ENCODE measurements around the gene APOC3.

The APOC3 gene

DNA sequence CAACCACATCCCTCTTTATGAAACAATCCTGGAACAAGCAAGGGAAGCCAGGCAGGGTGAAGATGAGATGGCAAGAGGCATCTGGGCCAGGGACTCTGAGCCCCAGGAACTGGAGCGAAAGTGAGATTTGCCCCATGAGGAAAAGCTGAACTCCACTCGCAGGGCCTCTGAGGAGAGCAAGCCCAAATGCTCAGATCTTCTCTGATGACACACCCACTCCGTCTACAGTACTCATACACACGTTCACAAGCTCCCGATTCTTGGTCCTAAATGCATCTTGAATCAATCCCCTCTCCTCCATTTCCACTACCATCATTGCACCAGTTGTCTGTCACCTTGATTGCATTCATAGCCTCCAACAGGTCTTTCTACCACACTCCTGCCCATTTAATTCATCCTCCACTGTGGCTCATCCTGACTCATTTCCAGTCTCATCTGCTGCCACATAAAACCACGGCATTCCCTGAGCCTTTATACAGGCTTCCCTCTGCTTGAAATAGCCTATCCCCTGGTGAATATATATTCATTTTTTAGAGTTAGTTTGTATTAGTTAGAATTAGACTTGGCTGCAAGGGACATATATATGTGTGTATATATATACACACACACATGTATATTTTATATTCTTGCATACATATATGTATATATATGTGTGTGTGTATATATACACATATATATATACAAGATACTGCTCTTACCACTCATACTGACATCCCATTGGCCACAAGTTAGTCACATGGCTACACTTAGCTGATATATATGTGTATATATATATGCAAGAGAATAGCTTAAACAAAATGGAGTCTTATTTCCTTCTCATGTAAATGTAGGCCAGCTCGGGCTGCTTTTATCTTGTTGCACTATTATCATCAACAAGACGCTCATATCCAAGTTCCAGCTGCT, 36.6 kb upstream of the APOC3 start:
- TF ChIP-seq CTCF (conservative IDR thresholded peaks at IDR 0.05; ENCODE audit: control insufficient read depth, insufficient read depth, low read depth, low read length) = no peak
- H3K4me3 ChIP-seq (ENCODE audit: control insufficient read depth, low read depth, low read length) = no peak overlapping the region
- DNase-seq (ENCODE audit: low read depth) = peak; percentile 81

DNA sequence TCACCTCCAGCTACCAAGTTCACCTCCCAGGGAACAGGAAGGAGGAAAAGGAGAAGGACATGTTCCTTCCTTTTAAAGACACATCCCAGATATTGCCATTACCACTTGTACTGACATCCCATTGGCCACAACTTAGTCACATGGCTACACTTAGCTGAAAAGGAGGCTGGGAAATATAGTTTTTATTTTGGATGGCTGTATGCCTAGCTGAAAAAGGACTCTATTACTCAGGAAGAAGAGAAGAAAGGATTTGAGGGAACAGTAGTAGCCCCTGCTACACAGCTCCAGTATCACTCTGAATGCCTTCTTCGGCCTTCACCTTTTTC, 36.0 kb upstream of the APOC3 start:
- no peak for TF ChIP-seq CTCF (conservative IDR thresholded peaks at IDR 0.05; ENCODE audit: control insufficient read depth, insufficient read depth, low read depth, low read length)
- H3K4me3 ChIP-seq (ENCODE audit: control insufficient read depth, low read depth, low read length) = no peak overlapping the region
- DNase-seq (ENCODE audit: low read depth) = peak; percentile 33

DNA sequence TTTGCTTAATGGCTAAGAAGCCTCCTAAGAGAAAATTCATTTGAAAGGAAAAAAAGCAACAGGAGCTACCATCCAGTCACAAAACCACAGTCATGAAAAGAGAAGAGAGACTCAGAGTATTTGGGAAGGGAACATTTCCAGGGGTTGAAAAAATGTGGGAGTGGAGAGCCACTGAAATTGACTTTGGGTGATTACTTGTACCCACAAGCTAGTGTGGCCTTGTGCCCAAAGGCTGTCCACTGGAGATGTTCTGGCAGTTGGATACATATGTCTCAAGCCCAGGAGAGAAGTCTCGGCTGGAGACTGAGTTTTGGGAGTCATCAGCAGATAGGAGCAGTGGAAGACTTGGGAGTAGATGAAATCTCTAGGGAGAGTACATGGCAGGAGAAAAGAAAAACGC, 34.9 kb upstream of the APOC3 start:
- no peak for DNase-seq (ENCODE audit: low read depth)
- no peak for TF ChIP-seq CTCF (conservative IDR thresholded peaks at IDR 0.05; ENCODE audit: control insufficient read depth, insufficient read depth, low read depth, low read length)

DNA sequence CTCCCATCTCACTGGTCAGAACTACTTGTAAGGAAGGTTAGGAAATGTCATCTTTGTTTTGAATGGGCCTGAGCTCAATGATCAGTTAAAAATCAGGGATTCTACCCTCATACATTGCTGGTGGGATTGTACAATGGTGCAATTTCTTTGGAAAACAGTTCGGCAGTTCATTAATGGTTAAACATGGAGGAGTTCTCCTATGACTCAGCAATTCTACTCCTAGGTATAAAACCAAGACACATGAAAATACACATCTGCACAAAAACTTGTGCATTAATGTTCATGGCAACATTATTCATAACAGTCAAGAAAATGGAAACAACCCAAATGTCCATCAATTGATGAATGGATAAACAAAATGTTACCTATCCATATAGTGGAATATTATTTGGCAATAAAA, 33.2 kb upstream of the APOC3 start:
- no peak for DNase-seq (ENCODE audit: low read depth)
- no peak for TF ChIP-seq CTCF (conservative IDR thresholded peaks at IDR 0.05; ENCODE audit: control insufficient read depth, insufficient read depth, low read depth, low read length)
- H3K4me3 ChIP-seq (ENCODE audit: control insufficient read depth, low read depth, low read length) = no peak overlapping the region

More for the DNA sequence above, 34.9 kb upstream of the APOC3 start:
- no peak overlapping the region for H3K4me3 ChIP-seq (ENCODE audit: control insufficient read depth, low read depth, low read length)

GRCh38 chr11:116797816-116798215, 31.9 kb upstream of the APOC3 start:
- no peak overlapping the region for H3K4me3 ChIP-seq (ENCODE audit: control insufficient read depth, low read depth, low read length)
- no peak for TF ChIP-seq CTCF (conservative IDR thresholded peaks at IDR 0.05; ENCODE audit: control insufficient read depth, insufficient read depth, low read depth, low read length)
- DNase-seq (ENCODE audit: low read depth) = no peak

GRCh38 chr11:116798368-116798767, 31.3 kb upstream of the APOC3 start:
- TF ChIP-seq CTCF (conservative IDR thresholded peaks at IDR 0.05; ENCODE audit: control insufficient read depth, insufficient read depth, low read depth, low read length) = no peak
- no peak for DNase-seq (ENCODE audit: low read depth)
- H3K4me3 ChIP-seq (ENCODE audit: control insufficient read depth, low read depth, low read length) = no peak overlapping the region
